ENCODE data around the gene WBP1L.
A peak's percentile ranks its signal among the peaks of the same experiment; 100 is the strongest.

Gene WBP1L

GRCh38 chr10:102705531-102705930 lies 38.2 kb upstream of the WBP1L start:
- H3K27ac ChIP-seq (replicated peaks; ENCODE audit: low read length): no peak overlapping the region
- peaks cover 7 to 27% of the 10 kb centered on the region in 2 donors for H3K36me3 ChIP-seq (replicated peaks in 1 of 2; ENCODE audit: control insufficient read depth in 2 of 2, insufficient read depth in 2 of 2, low read length in 2 of 2)
- H2BK5ac ChIP-seq (ENCODE audit: low read length): no peak overlapping the region
- no peak overlapping the region for H4K91ac ChIP-seq (ENCODE audit: low read depth, low read length, poor library complexity)
- no peak overlapping the region for H3K4me2 ChIP-seq (ENCODE audit: insufficient read depth, low read length, poor library complexity, severe bottlenecking)
- H3K27me3 ChIP-seq (ENCODE audit: control insufficient read depth in 3 of 3, insufficient read depth in 3 of 3, low read depth in 1 of 3, low read length in 3 of 3): no peaks in the 10 kb centered on the region
- no peak overlapping the region for H3K18ac ChIP-seq (ENCODE audit: low read length)
- H3K4ac ChIP-seq (ENCODE audit: low read length): no peak overlapping the region
- no peak overlapping the region for H2AFZ ChIP-seq (ENCODE audit: low read length)
- H3K23ac ChIP-seq (ENCODE audit: low read depth, low read length, poor library complexity): no peak overlapping the region
- H2BK15ac ChIP-seq (ENCODE audit: low read length): no peak overlapping the region
- H4K8ac ChIP-seq (ENCODE audit: low read depth, low read length): no peak overlapping the region
- no peak overlapping the region for H3K14ac ChIP-seq (ENCODE audit: low read length)
- H2AK5ac ChIP-seq (ENCODE audit: low read depth, low read length): no peak overlapping the region
- peaks cover 1 to 2% of the 10 kb centered on the region in 2 donors for H3K4me1 ChIP-seq (ENCODE audit: control insufficient read depth in 2 of 2, insufficient read depth in 1 of 2, low read depth in 1 of 2, low read length in 2 of 2)
- no CpG with 5 or more reads among the region's 2 CpGs for WGBS, 2 donors (ENCODE audit: extremely low coverage in 2 of 2, insufficient read length in 2 of 2, insufficient replicate concordance in 1 of 2)
- H2BK120ac ChIP-seq (ENCODE audit: low read depth, low read length): no peak overlapping the region
- peaks cover 0 to 2% of the 10 kb centered on the region in 2 donors for H3K9me3 ChIP-seq (replicated peaks in 1 of 2; ENCODE audit: control insufficient read depth in 2 of 2, insufficient read depth in 1 of 2, low read depth in 1 of 2, low read length in 2 of 2)
- no peak for DNase-seq (ENCODE audit: low spot score)
- no peak overlapping the region for H2BK12ac ChIP-seq (ENCODE audit: low read length)
- H3K4me3 ChIP-seq (ENCODE audit: low read length in 2 of 2): no peak overlapping the region
- no peak overlapping the region for H3K9ac ChIP-seq (ENCODE audit: low read depth, low read length, poor library complexity)
- peaks cover 4% of the 10 kb centered on the region for H3K79me1 ChIP-seq (ENCODE audit: low read depth, low read length)

GRCh38 chr10:102710609-102711008 lies 33.1 kb upstream of the WBP1L start:
- Histone ChIP-seq H2BK12ac (ENCODE audit: low read length) (no peak overlapping the region), H4K8ac (ENCODE audit: low read depth, low read length) (no peak overlapping the region), H3K79me1 (ENCODE audit: low read depth, low read length) (peaks cover 5% of the 10 kb centered on the region), H3K14ac (ENCODE audit: low read length) (no peak overlapping the region), H2BK5ac (ENCODE audit: low read length) (no peak overlapping the region), H2AFZ (ENCODE audit: low read length) (no peak overlapping the region), H3K27me3 (ENCODE audit: control insufficient read depth in 3 of 3, insufficient read depth in 3 of 3, low read depth in 1 of 3, low read length in 3 of 3) (no peaks in the 10 kb centered on the region), H3K4ac (ENCODE audit: low read length) (no peak overlapping the region), H2BK120ac (ENCODE audit: low read depth, low read length) (no peak overlapping the region), H3K4me2 (ENCODE audit: insufficient read depth, low read length, poor library complexity, severe bottlenecking) (no peak overlapping the region), H2AK5ac (ENCODE audit: low read depth, low read length) (no peak overlapping the region), H3K27ac (replicated peaks; ENCODE audit: low read length) (no peak overlapping the region), H3K9me3 (replicated peaks in 1 of 2; ENCODE audit: control insufficient read depth in 2 of 2, insufficient read depth in 1 of 2, low read depth in 1 of 2, low read length in 2 of 2) (no peaks in the 10 kb centered on the region), H4K91ac (ENCODE audit: low read depth, low read length, poor library complexity) (no peak overlapping the region), H3K9ac (ENCODE audit: low read depth, low read length, poor library complexity) (no peak overlapping the region), H3K18ac (ENCODE audit: low read length) (no peak overlapping the region), H3K36me3 (replicated peaks in 1 of 2; ENCODE audit: control insufficient read depth in 2 of 2, insufficient read depth in 2 of 2, low read length in 2 of 2) (no peaks in the 10 kb centered on the region), H2BK15ac (ENCODE audit: low read length) (no peak overlapping the region), H3K23ac (ENCODE audit: low read depth, low read length, poor library complexity) (no peak overlapping the region), H3K4me3 (ENCODE audit: low read length in 2 of 2) (no peak overlapping the region), H3K4me1 (ENCODE audit: control insufficient read depth in 2 of 2, insufficient read depth in 1 of 2, low read depth in 1 of 2, low read length in 2 of 2) (peaks cover 6 to 13% of the 10 kb centered on the region in 2 donors)
- DNase-seq (ENCODE audit: low spot score): no peak
- WGBS, 2 donors (ENCODE audit: extremely low coverage in 2 of 2, insufficient read length in 2 of 2, insufficient replicate concordance in 1 of 2): 100% methylated on average over 1 of the region's 4 CpGs; no CpG with 5 or more reads in 1 of the 2 donors

GRCh38 chr10:102712089-102712488 lies 31.7 kb upstream of the WBP1L start:
- WGBS, 2 donors (ENCODE audit: extremely low coverage in 2 of 2, insufficient read length in 2 of 2, insufficient replicate concordance in 1 of 2): no CpG with 5 or more reads among the region's 4 CpGs
- Histone ChIP-seq H2BK12ac (ENCODE audit: low read length) (no peak overlapping the region), H3K23ac (ENCODE audit: low read depth, low read length, poor library complexity) (no peak overlapping the region), H3K27ac (replicated peaks; ENCODE audit: low read length) (no peak overlapping the region), H4K8ac (ENCODE audit: low read depth, low read length) (no peak overlapping the region), H3K4me3 (ENCODE audit: low read length in 2 of 2) (no peak overlapping the region), H3K4ac (ENCODE audit: low read length) (no peak overlapping the region), H3K9ac (ENCODE audit: low read depth, low read length, poor library complexity) (no peak overlapping the region), H3K36me3 (replicated peaks in 1 of 2; ENCODE audit: control insufficient read depth in 2 of 2, insufficient read depth in 2 of 2, low read length in 2 of 2) (peaks cover 0 to 3% of the 10 kb centered on the region in 2 donors), H3K9me3 (replicated peaks in 1 of 2; ENCODE audit: control insufficient read depth in 2 of 2, insufficient read depth in 1 of 2, low read depth in 1 of 2, low read length in 2 of 2) (no peaks in the 10 kb centered on the region), H3K4me2 (ENCODE audit: insufficient read depth, low read length, poor library complexity, severe bottlenecking) (no peak overlapping the region), H2AFZ (ENCODE audit: low read length) (no peak overlapping the region), H3K4me1 (ENCODE audit: control insufficient read depth in 2 of 2, insufficient read depth in 1 of 2, low read depth in 1 of 2, low read length in 2 of 2) (peaks cover 7 to 13% of the 10 kb centered on the region in 2 donors), H2AK5ac (ENCODE audit: low read depth, low read length) (no peak overlapping the region), H2BK5ac (ENCODE audit: low read length) (no peak overlapping the region), H3K79me1 (ENCODE audit: low read depth, low read length) (peaks cover 5% of the 10 kb centered on the region), H3K27me3 (ENCODE audit: control insufficient read depth in 3 of 3, insufficient read depth in 3 of 3, low read depth in 1 of 3, low read length in 3 of 3) (no peaks in the 10 kb centered on the region), H2BK120ac (ENCODE audit: low read depth, low read length) (no peak overlapping the region), H2BK15ac (ENCODE audit: low read length) (no peak overlapping the region), H3K14ac (ENCODE audit: low read length) (no peak overlapping the region), H3K18ac (ENCODE audit: low read length) (no peak overlapping the region), H4K91ac (ENCODE audit: low read depth, low read length, poor library complexity) (no peak overlapping the region)
- no peak for DNase-seq (ENCODE audit: low spot score)

GRCh38 chr10:102712843-102713538 lies 30.8 kb upstream of the WBP1L start:
- no peak overlapping the region for H2AK5ac ChIP-seq (ENCODE audit: low read depth, low read length)
- peak overlapping the region; percentile 89 for H2AFZ ChIP-seq (ENCODE audit: low read length)
- H3K4ac ChIP-seq (ENCODE audit: low read length): no peak overlapping the region
- H3K36me3 ChIP-seq (replicated peaks in 1 of 2; ENCODE audit: control insufficient read depth in 2 of 2, insufficient read depth in 2 of 2, low read length in 2 of 2): peaks cover 0 to 12% of the 10 kb centered on the region in 2 donors
- H3K9me3 ChIP-seq (replicated peaks in 1 of 2; ENCODE audit: control insufficient read depth in 2 of 2, insufficient read depth in 1 of 2, low read depth in 1 of 2, low read length in 2 of 2): no peaks in the 10 kb centered on the region
- no peak overlapping the region for H3K14ac ChIP-seq (ENCODE audit: low read length)
- no peak overlapping the region for H3K9ac ChIP-seq (ENCODE audit: low read depth, low read length, poor library complexity)
- H2BK12ac ChIP-seq (ENCODE audit: low read length): no peak overlapping the region
- no peak overlapping the region for H3K18ac ChIP-seq (ENCODE audit: low read length)
- H3K4me2 ChIP-seq (ENCODE audit: insufficient read depth, low read length, poor library complexity, severe bottlenecking): peak overlapping the region; percentile 82
- no CpG with 5 or more reads among the region's 8 CpGs for WGBS, 2 donors (ENCODE audit: extremely low coverage in 2 of 2, insufficient read length in 2 of 2, insufficient replicate concordance in 1 of 2)
- no peak overlapping the region for H3K23ac ChIP-seq (ENCODE audit: low read depth, low read length, poor library complexity)
- H3K4me1 ChIP-seq (ENCODE audit: control insufficient read depth in 2 of 2, insufficient read depth in 1 of 2, low read depth in 1 of 2, low read length in 2 of 2): peaks cover 11 to 18% of the 10 kb centered on the region in 2 donors
- no peaks in the 10 kb centered on the region for H3K27me3 ChIP-seq (ENCODE audit: control insufficient read depth in 3 of 3, insufficient read depth in 3 of 3, low read depth in 1 of 3, low read length in 3 of 3)
- H2BK15ac ChIP-seq (ENCODE audit: low read length): no peak overlapping the region
- peak overlapping the region; percentile 93 to 98 for H3K4me3 ChIP-seq (ENCODE audit: low read length in 2 of 2)
- H4K8ac ChIP-seq (ENCODE audit: low read depth, low read length): no peak overlapping the region
- no peak overlapping the region for H2BK5ac ChIP-seq (ENCODE audit: low read length)
- H2BK120ac ChIP-seq (ENCODE audit: low read depth, low read length): no peak overlapping the region
- H3K79me1 ChIP-seq (ENCODE audit: low read depth, low read length): peaks cover 5% of the 10 kb centered on the region
- H4K91ac ChIP-seq (ENCODE audit: low read depth, low read length, poor library complexity): no peak overlapping the region
- no peak for DNase-seq (ENCODE audit: low spot score)
- peak overlapping the region; percentile 97 for H3K27ac ChIP-seq (replicated peaks; ENCODE audit: low read length)

Data from neuronal stem cell (in vitro differentiated cells).